Endothelial cell of umbilical vein (primary cell): Measurements from ENCODE around the gene PDE3A.

Experiments
- EZH2 ChIP-seq: IDR thresholded peaks from 2 replicates; pipeline ENCODE4 v1.6.1; 2012; ENCODE audit warnings: borderline replicate concordance, low read depth, mild to moderate bottlenecking, moderate library complexity, low read length, inconsistent platforms; ENCODE audit not compliant: severe bottlenecking
- FOS ChIP-seq: IDR thresholded peaks from 2 replicates; pipeline ENCODE4 v1.6.1; 2011; ENCODE audit warnings: mild to moderate bottlenecking, low read length, moderate library complexity, borderline replicate concordance; ENCODE audit not compliant: insufficient read depth
- GATA2 ChIP-seq: IDR thresholded peaks from 2 replicates; pipeline ENCODE4 v1.7.0; 2011; ENCODE audit warnings: low read depth, mild to moderate bottlenecking, moderate library complexity, mixed read lengths, low read length; ENCODE audit not compliant: insufficient read length, insufficient read depth
- MYC ChIP-seq: IDR thresholded peaks from one replicate; pipeline ENCODE4 v1.6.1; 2011; ENCODE audit warnings: mild to moderate bottlenecking, low read depth, low read length
- POLR2A ChIP-seq: IDR thresholded peaks from 2 replicates; pipeline ENCODE4 v1.6.1; 2012; ENCODE audit warnings: low read depth, mild to moderate bottlenecking, control low read depth, low read length
- POLR2AphosphoS5 ChIP-seq: IDR thresholded peaks from 2 replicates; pipeline ENCODE4 v1.6.1; 2012; ENCODE audit warnings: low read depth, mild to moderate bottlenecking, control low read depth, low read length, moderate library complexity; ENCODE audit not compliant: insufficient read depth
- TF ChIP-seq, protein P1 (sequence below), 2 donors: IDR thresholded peaks; 1 replicate in 1 of 2; 2 replicates in 1 of 2; pipeline ENCODE4 v1.5.1; 2011; ENCODE audit warnings: low read length in 2 of 2, mild to moderate bottlenecking in 2 of 2, moderate library complexity in 2 of 2, control low read depth in 1 of 2, inconsistent platforms in 1 of 2, low read depth in 1 of 2; ENCODE audit not compliant: insufficient read depth in 1 of 2; ENCODE audit errors: extremely low read depth in 1 of 2
- TF ChIP-seq, protein P2 (sequence below): IDR thresholded peaks from 2 replicates; pipeline ENCODE4 v1.6.1; 2011; ENCODE audit not compliant: insufficient read depth, insufficient read length

DNA sequence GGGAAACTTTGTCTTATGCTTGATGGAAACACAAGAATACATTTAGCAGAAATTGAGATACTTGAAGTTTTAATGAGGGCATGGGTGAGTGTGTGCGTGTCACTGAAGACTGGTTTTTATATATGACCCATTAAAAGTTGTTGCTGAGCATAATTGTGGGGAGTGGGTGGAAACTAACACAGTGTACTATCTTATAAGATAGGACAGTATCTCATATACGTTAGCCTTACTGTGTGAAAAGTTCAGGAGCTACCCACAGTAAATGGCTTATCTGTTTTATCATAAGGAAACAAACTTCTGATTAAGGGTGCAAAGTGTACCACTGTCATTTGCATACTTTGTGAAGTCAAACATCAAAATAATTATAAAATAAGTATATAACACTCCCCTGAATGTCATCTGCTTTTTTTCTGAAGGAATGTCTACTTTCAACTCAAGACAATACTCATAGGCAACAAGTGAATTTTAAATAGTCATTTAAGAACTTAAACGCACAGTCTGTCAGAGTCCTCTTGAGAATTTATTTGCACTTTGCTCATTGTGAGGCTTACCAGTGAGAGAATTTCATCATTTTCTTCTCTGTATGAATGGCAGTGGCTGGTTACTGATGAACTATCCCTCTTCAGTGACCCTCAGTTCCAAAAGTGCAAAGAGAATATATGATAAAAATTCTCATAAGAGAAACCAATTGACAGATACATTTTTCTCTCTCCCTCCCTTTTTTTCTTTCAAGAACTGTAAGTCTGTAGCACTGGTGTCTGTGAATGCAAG lies 4.2 kb downstream of the PDE3A start:
- TF ChIP-seq, protein P1, sequence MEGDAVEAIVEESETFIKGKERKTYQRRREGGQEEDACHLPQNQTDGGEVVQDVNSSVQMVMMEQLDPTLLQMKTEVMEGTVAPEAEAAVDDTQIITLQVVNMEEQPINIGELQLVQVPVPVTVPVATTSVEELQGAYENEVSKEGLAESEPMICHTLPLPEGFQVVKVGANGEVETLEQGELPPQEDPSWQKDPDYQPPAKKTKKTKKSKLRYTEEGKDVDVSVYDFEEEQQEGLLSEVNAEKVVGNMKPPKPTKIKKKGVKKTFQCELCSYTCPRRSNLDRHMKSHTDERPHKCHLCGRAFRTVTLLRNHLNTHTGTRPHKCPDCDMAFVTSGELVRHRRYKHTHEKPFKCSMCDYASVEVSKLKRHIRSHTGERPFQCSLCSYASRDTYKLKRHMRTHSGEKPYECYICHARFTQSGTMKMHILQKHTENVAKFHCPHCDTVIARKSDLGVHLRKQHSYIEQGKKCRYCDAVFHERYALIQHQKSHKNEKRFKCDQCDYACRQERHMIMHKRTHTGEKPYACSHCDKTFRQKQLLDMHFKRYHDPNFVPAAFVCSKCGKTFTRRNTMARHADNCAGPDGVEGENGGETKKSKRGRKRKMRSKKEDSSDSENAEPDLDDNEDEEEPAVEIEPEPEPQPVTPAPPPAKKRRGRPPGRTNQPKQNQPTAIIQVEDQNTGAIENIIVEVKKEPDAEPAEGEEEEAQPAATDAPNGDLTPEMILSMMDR (IDR thresholded peaks at IDR 0.05; ENCODE audit: extremely low read depth in 1 of 2, insufficient read depth in 1 of 2, low read depth in 1 of 2, low read length in 2 of 2): no peak
- no peak for TF ChIP-seq EZH2
- no peak for TF ChIP-seq POLR2A
- TF ChIP-seq POLR2AphosphoS5: no peak
- TF ChIP-seq, protein P2, sequence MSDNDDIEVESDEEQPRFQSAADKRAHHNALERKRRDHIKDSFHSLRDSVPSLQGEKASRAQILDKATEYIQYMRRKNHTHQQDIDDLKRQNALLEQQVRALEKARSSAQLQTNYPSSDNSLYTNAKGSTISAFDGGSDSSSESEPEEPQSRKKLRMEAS: no peak
- TF ChIP-seq MYC: no peak
- TF ChIP-seq GATA2: no peak
- TF ChIP-seq FOS: no peak
